Gastrocnemius medialis (tissue), 4 donors: ENCODE measurements around the gene GOLGA3.

ENCODE experiments used
- CTCF ChIP-seq, 5 experiments: fragments of 450-650 bp in 3 of 5; fragments of 200-600 bp in 2 of 5; sonication (generic) in 2 of 5; IDR thresholded peaks in 4 of 5; conservative IDR thresholded peaks in 1 of 5; 1 replicate in 4 of 5; 2 replicates in 1 of 5; pipeline ENCODE4 v1.5.1; 2016 to 2019; ENCODE audit warnings: antibody characterized with exemption in 5 of 5, mild to moderate bottlenecking in 3 of 5, moderate library complexity in 3 of 5
- POLR2A ChIP-seq, 2 donors: fragments of 450-650 bp; IDR thresholded peaks; one replicate each; pipeline ENCODE4 v1.6.1; 2017; ENCODE audit warnings: antibody characterized with exemption in 2 of 2, mild to moderate bottlenecking in 2 of 2, moderate library complexity in 2 of 2

- TF ChIP-seq CTCF (IDR thresholded peaks at IDR 0.05 in 4 of 5, conservative IDR thresholded peaks at IDR 0.05 in 1 of 5) (no peak), POLR2A (IDR thresholded peaks at IDR 0.05) (no peak)
Measured at GRCh38 chr12:132836795-132837331, 8.2 kb upstream of the GOLGA3 start.
